WI38 (cell line): ENCODE data around the gene KDM2B.

ENCODE experiments used
- H3K4me3 ChIP-seq: 2 replicates; pipeline ENCODE4 v1.5.1; 2011; ENCODE audit warnings: low read depth, mild to moderate bottlenecking, control low read depth, low read length
- CTCF ChIP-seq: IDR thresholded peaks from 2 replicates; pipeline ENCODE4 v1.5.1; 2012; ENCODE audit warnings: low read depth, mild to moderate bottlenecking, control low read depth, low read length

KDM2B gene

GRCh38 chr12:121532503-121533393, 48.1 kb downstream of the KDM2B start:
- H3K4me3 ChIP-seq: no peak overlapping the region

GRCh38 chr12:121531356-121531750, 49.5 kb downstream of the KDM2B start:
- no peak for TF ChIP-seq CTCF
- no peak overlapping the region for H3K4me3 ChIP-seq

More at GRCh38 chr12:121532503-121533393, 48.1 kb downstream of the KDM2B start:
- TF ChIP-seq CTCF: no peak

GRCh38 chr12:121530600-121531355, 50.0 kb downstream of the KDM2B start:
- H3K4me3 ChIP-seq: no peak overlapping the region
- TF ChIP-seq CTCF: no peak

- no peak for TF ChIP-seq CTCF
These were observed 51.6 kb downstream of the KDM2B start for GRCh38 chr12:121529184-121529583.

GRCh38 chr12:121525411-121525810, 55.4 kb downstream of the KDM2B start:
- TF ChIP-seq CTCF: no peak

More at GRCh38 chr12:121529184-121529583, 51.6 kb downstream of the KDM2B start:
- H3K4me3 ChIP-seq: no peak overlapping the region

GRCh38 chr12:121524196-121524916, 56.5 kb downstream of the KDM2B start:
- H3K4me3 ChIP-seq: no peak overlapping the region
- TF ChIP-seq CTCF: no peak

More at GRCh38 chr12:121525411-121525810, 55.4 kb downstream of the KDM2B start:
- H3K4me3 ChIP-seq: no peak overlapping the region
